B cell (primary cell): ENCODE data around the gene TIMELESS. TPM values are rescaled to one million over a fixed set of nuclear protein-coding genes. Genes with fewer than 3 reads are reported as not detected.

ENCODE experiments used
- ATAC-seq: fragments of 200-7000 bp; cut with Tn5 transposase; one replicate; pipeline ENCODE4 v1.10.0; 2021; ENCODE audit warnings: low read depth, mild to moderate bottlenecking, moderate number of reproducible peaks, moderate library complexity
- CTCF ChIA-PET: fragments of 350-600 bp; sonication (Branson Sonifier 250); formaldehyde crosslinking; loops from one replicate; lab custom pipeline; 2021; ENCODE audit warnings: antibody characterized with exemption, inconsistent platforms; lab: Charles Lee
- POLR2A ChIA-PET: fragments of 350-600 bp; sonication (Branson Sonifier 250); formaldehyde crosslinking; loops from one replicate; lab custom pipeline; 2021; ENCODE audit warnings: antibody characterized with exemption; lab: Charles Lee
- DNase-seq: peaks from one replicate; pipeline ENCODE4 v3.0.0; 2013
- H2AFZ ChIP-seq: 2 replicates; pipeline ENCODE4 v1.6.1; 2012; ENCODE audit warnings: mild to moderate bottlenecking, low read depth, low read length; ENCODE audit not compliant: insufficient read depth, poor library complexity, severe bottlenecking
- H3K27ac ChIP-seq, 2 donors: 1 replicate in 1 of 2; 2 replicates in 1 of 2; pipeline ENCODE4 v1.5.1; 2012 to 2013; ENCODE audit warnings: low read length in 2 of 2, mild to moderate bottlenecking in 2 of 2, moderate library complexity in 1 of 2
- H3K27me3 ChIP-seq, 4 experiments: fragments of 200-600 bp in 1 of 4; sonication (generic) in 1 of 4; replicated peaks in 1 of 4; 1 replicate in 2 of 4; 2 replicates in 2 of 4; pipeline versions ENCODE4 v1.6.1 to v1.7.0; 2013 to 2016; ENCODE audit warnings: low read length in 3 of 4, mild to moderate bottlenecking in 2 of 4, mixed read lengths in 1 of 4, moderate library complexity in 1 of 4; ENCODE audit not compliant: insufficient read depth in 4 of 4, control insufficient read depth in 3 of 4; ENCODE audit errors: control extremely low read depth in 1 of 4
- H3K36me3 ChIP-seq, 2 experiments: replicated peaks in 1 of 2; 1 replicate in 1 of 2; 2 replicates in 1 of 2; pipeline versions ENCODE4 v1.6.1 to v1.7.1; 2013; ENCODE audit warnings: low read length in 1 of 2; ENCODE audit not compliant: insufficient read depth in 2 of 2, control insufficient read depth in 1 of 2; ENCODE audit errors: control extremely low read depth in 1 of 2, extremely low read depth in 1 of 2
- H3K4me1 ChIP-seq, 2 donors: fragments of 200-600 bp in 1 of 2; sonication (generic) in 1 of 2; 1 replicate in 1 of 2; 2 replicates in 1 of 2; pipeline versions ENCODE4 v1.5.1 to v1.6.1; 2013 to 2017; ENCODE audit warnings: low read length in 2 of 2; ENCODE audit not compliant: control insufficient read depth in 2 of 2, insufficient read depth in 2 of 2
- H3K4me2 ChIP-seq: replicated peaks from 2 replicates; pipeline ENCODE3; 2012; ENCODE audit warnings: mild to moderate bottlenecking, low read depth, low read length; ENCODE audit not compliant: poor library complexity, severe bottlenecking
- H3K4me3 ChIP-seq, 5 experiments: fragments of 200-600 bp in 1 of 5; sonication (generic) in 1 of 5; 1 replicate in 3 of 5; 2 replicates in 2 of 5; pipeline versions ENCODE4 v1.5.1 to v1.7.0; 2011 to 2016; ENCODE audit warnings: low read length in 4 of 5, mild to moderate bottlenecking in 4 of 5, low read depth in 2 of 5, control low read depth in 1 of 5, moderate library complexity in 1 of 5; ENCODE audit not compliant: insufficient read depth in 1 of 5; ENCODE audit errors: control extremely low read depth in 1 of 5, extremely low read depth in 1 of 5
- H3K79me2 ChIP-seq: fragments of 200-600 bp; sonication (generic); one replicate; pipeline ENCODE4 v1.6.0; 2016; ENCODE audit warnings: low read length; ENCODE audit not compliant: control insufficient read depth, insufficient read depth
- H3K9ac ChIP-seq: fragments of 200-600 bp; sonication (generic); 2 replicates; pipeline ENCODE4 v1.6.1; 2017; ENCODE audit warnings: mild to moderate bottlenecking, low read length, moderate library complexity
- H3K9me3 ChIP-seq, 3 donors: one replicate each; pipeline versions ENCODE4 v1.6.1 to v1.7.1; 2013; ENCODE audit warnings: low read length in 2 of 3; ENCODE audit not compliant: control insufficient read depth in 2 of 3, insufficient read depth in 1 of 3; ENCODE audit errors: control extremely low read depth in 1 of 3
- H4K20me1 ChIP-seq: 2 replicates; pipeline ENCODE4 v1.6.0; 2012; ENCODE audit warnings: mild to moderate bottlenecking, low read length; ENCODE audit not compliant: insufficient read depth, control insufficient read depth, poor library complexity, severe bottlenecking
- H3K27ac Mint-ChIP-seq: one replicate; pipeline ENCODE4 v1.8.0; 2021; ENCODE audit warnings: mixed read lengths
- H3K27me3 Mint-ChIP-seq: one replicate; pipeline ENCODE4 v1.8.0; 2021; ENCODE audit warnings: mixed read lengths
- H3K4me1 Mint-ChIP-seq: one replicate; pipeline ENCODE4 v1.8.0; 2021; ENCODE audit warnings: mixed read lengths
- H3K4me3 Mint-ChIP-seq: one replicate; pipeline ENCODE4 v1.8.0; 2021; ENCODE audit warnings: mixed read lengths
- H3K9me3 Mint-ChIP-seq: one replicate; pipeline ENCODE4 v1.8.0; 2022; ENCODE audit warnings: mixed read lengths; ENCODE audit not compliant: insufficient read depth
- EZH2 ChIP-seq: IDR thresholded peaks from 2 replicates; pipeline ENCODE4 v1.6.1; 2012; ENCODE audit warnings: borderline replicate concordance, low read depth, mild to moderate bottlenecking, moderate library complexity, low read length; ENCODE audit not compliant: insufficient read depth, poor library complexity, severe bottlenecking
- intact Hi-C: fragments of 100-400 bp; cut with micrococcal nuclease; formaldehyde crosslinking; loops from one replicate; pipeline ENCODE4 v1.10.0; 2022
- polyA plus RNA-seq: library from polyadenylated mRNA; depleted of rRNA; stranded (reverse); fragments of >200 nt; gene quantifications from 2 replicates; pipeline ENCODE4 v1.2.3, GENCODE V29; 2012
- total RNA-seq, 2 donors: library from RNA; stranded (reverse); fragments of 120-200 nt in 1 of 2; gene quantifications; 1 replicate in 1 of 2; 2 replicates in 1 of 2; pipeline versions ENCODE4 v1.2.3 to v1.2.4, GENCODE V29; 2013 to 2022
- TF ChIP-seq, protein P1 (sequence below): fragments of 200-600 bp; IDR thresholded peaks from one replicate; pipeline ENCODE4 v1.8.0; 2022; ENCODE audit warnings: antibody characterized with exemption, mild to moderate bottlenecking

The TIMELESS gene
- total and polyA plus RNA-seq, 2 donors (not counting 1 experiment from before 2014, with no cell fraction given): 17.2 to 44.4 TPM

DNA sequence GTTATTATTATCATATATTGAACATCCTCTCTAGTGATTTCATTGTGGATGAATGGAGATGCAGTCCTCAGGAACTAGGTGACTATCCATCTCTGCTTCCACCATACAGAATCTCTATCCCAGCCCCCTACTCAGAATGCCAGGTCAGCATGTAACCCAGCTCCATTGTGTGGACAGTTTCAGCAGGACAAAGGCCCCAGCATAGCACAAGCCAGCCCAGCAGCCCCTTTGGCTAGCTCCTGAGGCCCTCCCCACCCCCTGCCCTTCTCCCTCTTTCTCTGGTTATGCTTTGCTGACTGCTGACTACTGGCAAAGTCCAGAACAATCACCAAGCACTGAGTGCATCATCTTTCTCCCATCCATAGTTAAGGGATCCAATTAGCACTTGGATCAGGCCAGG, 13.3 kb upstream of the TIMELESS start:
- ChIA-PET CTCF (interaction anchor here (0.8 to 4.3 kb wide), 12 partner anchors 14 to 343 kb away, joined by 3 to 59 read pairs (median 10); partner anchors contain the start of genes CNPY2, COQ10A, SMARCC2 and STAT2), POLR2A (interaction anchor here (0.9 to 1.4 kb wide), 2 partner anchors 10 to 147 kb away, joined by 3 to 4 read pairs; partner anchors contain the start of gene CNPY2)
- Histone ChIP-seq H4K20me1 (no peaks in the 10 kb centered on the region), H3K79me2 (no peaks in the 10 kb centered on the region), H3K4me1 (peaks cover 13 to 26% of the 10 kb centered on the region in 2 donors), H2AFZ (peak overlapping the region; percentile 2), H3K4me3 (no peak overlapping the region), H3K36me3 (no peaks in the 10 kb centered on the region), H3K9me3 (no peaks in the 10 kb centered on the region), H3K27ac (no peak overlapping the region), H3K4me2 (no peak overlapping the region), H3K9ac (no peak overlapping the region), H3K27me3 (no peaks in the 10 kb centered on the region)
- peaks cover 27% of the 10 kb centered on the region for H3K4me1 Mint-ChIP-seq
- no peaks in the 10 kb centered on the region for H3K27me3 Mint-ChIP-seq
- H3K9me3 Mint-ChIP-seq: no peaks in the 10 kb centered on the region
- intact Hi-C loops: loop anchor here (5.0 kb wide), 1 partner anchor 85 kb away; no protein-coding TSS in a partner anchor
- no peak overlapping the region for H3K4me3 Mint-ChIP-seq
- ATAC-seq (no peak), DNase-seq (no peak)
- TF ChIP-seq, protein P1, sequence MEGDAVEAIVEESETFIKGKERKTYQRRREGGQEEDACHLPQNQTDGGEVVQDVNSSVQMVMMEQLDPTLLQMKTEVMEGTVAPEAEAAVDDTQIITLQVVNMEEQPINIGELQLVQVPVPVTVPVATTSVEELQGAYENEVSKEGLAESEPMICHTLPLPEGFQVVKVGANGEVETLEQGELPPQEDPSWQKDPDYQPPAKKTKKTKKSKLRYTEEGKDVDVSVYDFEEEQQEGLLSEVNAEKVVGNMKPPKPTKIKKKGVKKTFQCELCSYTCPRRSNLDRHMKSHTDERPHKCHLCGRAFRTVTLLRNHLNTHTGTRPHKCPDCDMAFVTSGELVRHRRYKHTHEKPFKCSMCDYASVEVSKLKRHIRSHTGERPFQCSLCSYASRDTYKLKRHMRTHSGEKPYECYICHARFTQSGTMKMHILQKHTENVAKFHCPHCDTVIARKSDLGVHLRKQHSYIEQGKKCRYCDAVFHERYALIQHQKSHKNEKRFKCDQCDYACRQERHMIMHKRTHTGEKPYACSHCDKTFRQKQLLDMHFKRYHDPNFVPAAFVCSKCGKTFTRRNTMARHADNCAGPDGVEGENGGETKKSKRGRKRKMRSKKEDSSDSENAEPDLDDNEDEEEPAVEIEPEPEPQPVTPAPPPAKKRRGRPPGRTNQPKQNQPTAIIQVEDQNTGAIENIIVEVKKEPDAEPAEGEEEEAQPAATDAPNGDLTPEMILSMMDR: no peak
- no peak for TF ChIP-seq EZH2
- no peak overlapping the region for H3K27ac Mint-ChIP-seq
